Liver (tissue), 9 donors: ENCODE data around the gene BPTF. TPM values are rescaled to one million over a fixed set of nuclear protein-coding genes. Genes with fewer than 3 reads are reported as not detected.

Experiments
- DNase-seq: peaks from one replicate; pipeline ENCODE4 v3.0.0-alpha.2; 2017; ENCODE audit warnings: low spot score
- H3K27ac ChIP-seq, 2 donors: one replicate each; pipeline ENCODE4 v1.7.0; 2013; ENCODE audit warnings: inconsistent platforms in 2 of 2, low read length in 2 of 2, control low read depth in 1 of 2, low read depth in 1 of 2, mild to moderate bottlenecking in 1 of 2
- H3K27me3 ChIP-seq, 4 donors: one replicate each; pipeline versions ENCODE4 v1.6.1 to v1.7.0; 2013; ENCODE audit warnings: low read length in 3 of 4, inconsistent platforms in 1 of 4, mild to moderate bottlenecking in 1 of 4, moderate library complexity in 1 of 4; ENCODE audit not compliant: control insufficient read depth in 4 of 4, insufficient read depth in 4 of 4
- H3K36me3 ChIP-seq, 4 donors: one replicate each; pipeline versions ENCODE4 v1.6.1 to v1.7.0; 2013; ENCODE audit warnings: low read length in 3 of 4, mild to moderate bottlenecking in 3 of 4, low read depth in 1 of 4, moderate library complexity in 1 of 4; ENCODE audit not compliant: control insufficient read depth in 4 of 4, insufficient read depth in 3 of 4
- H3K4me1 ChIP-seq, 4 donors: one replicate each; pipeline versions ENCODE4 v1.6.1 to v1.7.0; 2013; ENCODE audit warnings: low read length in 3 of 4, mild to moderate bottlenecking in 3 of 4, moderate library complexity in 1 of 4; ENCODE audit not compliant: control insufficient read depth in 4 of 4, insufficient read depth in 4 of 4
- H3K4me3 ChIP-seq, 3 donors: one replicate each; pipeline versions ENCODE4 v1.6.1 to v1.7.0; 2013; ENCODE audit warnings: low read length in 3 of 3, control low read depth in 1 of 3, low read depth in 1 of 3, mild to moderate bottlenecking in 1 of 3
- H3K9ac ChIP-seq, 2 donors: one replicate each; pipeline ENCODE4 v1.7.0; 2013; ENCODE audit warnings: low read length in 2 of 2, mild to moderate bottlenecking in 2 of 2, moderate library complexity in 2 of 2, control low read depth in 1 of 2, low read depth in 1 of 2
- H3K9me3 ChIP-seq, 4 donors: one replicate each; pipeline versions ENCODE4 v1.6.1 to v1.7.0; 2013; ENCODE audit warnings: low read length in 3 of 4; ENCODE audit not compliant: control insufficient read depth in 4 of 4
- EGR1 ChIP-seq, 2 donors: IDR thresholded peaks; 2 replicates each; pipeline ENCODE4 v1.6.1; 2016 to 2018; ENCODE audit warnings: antibody characterized with exemption in 2 of 2, low read depth in 2 of 2
- FOXA2 ChIP-seq: IDR thresholded peaks from 2 replicates; pipeline ENCODE4 v1.6.1; 2016; ENCODE audit warnings: antibody characterized with exemption
- GABPA ChIP-seq, 2 donors: IDR thresholded peaks in 1 of 2; conservative IDR thresholded peaks in 1 of 2; 2 replicates each; pipeline ENCODE4 v1.6.1; 2016; ENCODE audit warnings: antibody characterized with exemption in 2 of 2, mild to moderate bottlenecking in 1 of 2, moderate library complexity in 1 of 2
- HNF4A ChIP-seq, 2 donors: conservative IDR thresholded peaks; 2 replicates each; pipeline ENCODE4 v1.6.1; 2016; ENCODE audit warnings: antibody characterized with exemption in 2 of 2, mild to moderate bottlenecking in 2 of 2
- HNF4G ChIP-seq: IDR thresholded peaks from 2 replicates; pipeline ENCODE4 v1.6.1; 2016; ENCODE audit warnings: antibody characterized with exemption
- JUND ChIP-seq, 2 donors: IDR thresholded peaks; 2 replicates each; pipeline ENCODE4 v1.6.1; 2016; ENCODE audit warnings: antibody characterized with exemption in 2 of 2
- NR2F2 ChIP-seq: IDR thresholded peaks from 2 replicates; pipeline ENCODE4 v1.6.1; 2016; ENCODE audit warnings: antibody characterized with exemption
- RAD21 ChIP-seq, 2 donors: IDR thresholded peaks; 2 replicates each; pipeline ENCODE4 v1.6.1; 2016; ENCODE audit warnings: antibody characterized with exemption in 2 of 2, mild to moderate bottlenecking in 2 of 2
- RXRA ChIP-seq, 2 donors: IDR thresholded peaks; 2 replicates each; pipeline ENCODE4 v1.6.1; 2017 to 2018; ENCODE audit warnings: antibody characterized with exemption in 2 of 2, mild to moderate bottlenecking in 1 of 2
- SP1 ChIP-seq: IDR thresholded peaks from 2 replicates; pipeline ENCODE4 v1.6.1; 2018; ENCODE audit warnings: antibody characterized with exemption, mild to moderate bottlenecking
- TAF1 ChIP-seq: conservative IDR thresholded peaks from 2 replicates; pipeline ENCODE4 v1.6.1; 2016; ENCODE audit warnings: antibody characterized with exemption, mild to moderate bottlenecking
- YY1 ChIP-seq: IDR thresholded peaks from 2 replicates; pipeline ENCODE4 v1.6.1; 2016; ENCODE audit warnings: antibody characterized with exemption, mild to moderate bottlenecking
- WGBS: extraction: QIAGEN DNeasy Blood & Tissue Kit; methylation state at CpG from one replicate; pipeline ENCODE4 v1.1.7; 2013; 5-methylcytosine and 5-hydroxymethylcytosine counted together
- polyA plus RNA-seq, 2 donors: library from polyadenylated mRNA; stranded (reverse) in 1 of 2; unstranded in 1 of 2; fragments of 200-250 nt in 1 of 2; fragments of >200 nt in 1 of 2; fragmentation: Nextera tagmentation in 1 of 2; extraction: Ambion mirVana in 1 of 2; gene quantifications; one replicate each; pipeline versions ENCODE4 v1.2.1 to v1.2.3, GENCODE V29; 2013 to 2015
- total RNA-seq, 2 donors: library from RNA; depleted of rRNA; stranded (reverse); fragments of >200 nt; gene quantifications; one replicate each; pipeline ENCODE4 v1.2.3, GENCODE V29; 2014
- TF ChIP-seq, protein P1 (sequence below): IDR thresholded peaks from 2 replicates; pipeline ENCODE4 v1.6.1; 2016; ENCODE audit warnings: antibody characterized with exemption
- TF ChIP-seq, protein P2 (sequence below): IDR thresholded peaks from 2 replicates; pipeline ENCODE4 v1.6.1; 2016; ENCODE audit warnings: antibody characterized with exemption
- TF ChIP-seq, protein P3 (sequence below): fragments of 150-350 bp; IDR thresholded peaks from 2 replicates; pipeline ENCODE4 v1.5.1; 2017; ENCODE audit warnings: improper control_type of control experiment, low read depth, low read length; ENCODE audit not compliant: missing input control
- TF ChIP-seq, protein P4 (sequence below): IDR thresholded peaks from 2 replicates; pipeline ENCODE4 v1.6.1; 2016; ENCODE audit warnings: antibody characterized with exemption
- TF ChIP-seq, protein P5 (sequence below): IDR thresholded peaks from 2 replicates; pipeline ENCODE4 v1.6.1; 2016; ENCODE audit warnings: antibody characterized with exemption, mild to moderate bottlenecking
- donor health status: healthy.
- donor health status: healthy.
- donor health status: healthy.
- donor health status: healthy.
- donor health status: healthy.

The BPTF gene, protein sequence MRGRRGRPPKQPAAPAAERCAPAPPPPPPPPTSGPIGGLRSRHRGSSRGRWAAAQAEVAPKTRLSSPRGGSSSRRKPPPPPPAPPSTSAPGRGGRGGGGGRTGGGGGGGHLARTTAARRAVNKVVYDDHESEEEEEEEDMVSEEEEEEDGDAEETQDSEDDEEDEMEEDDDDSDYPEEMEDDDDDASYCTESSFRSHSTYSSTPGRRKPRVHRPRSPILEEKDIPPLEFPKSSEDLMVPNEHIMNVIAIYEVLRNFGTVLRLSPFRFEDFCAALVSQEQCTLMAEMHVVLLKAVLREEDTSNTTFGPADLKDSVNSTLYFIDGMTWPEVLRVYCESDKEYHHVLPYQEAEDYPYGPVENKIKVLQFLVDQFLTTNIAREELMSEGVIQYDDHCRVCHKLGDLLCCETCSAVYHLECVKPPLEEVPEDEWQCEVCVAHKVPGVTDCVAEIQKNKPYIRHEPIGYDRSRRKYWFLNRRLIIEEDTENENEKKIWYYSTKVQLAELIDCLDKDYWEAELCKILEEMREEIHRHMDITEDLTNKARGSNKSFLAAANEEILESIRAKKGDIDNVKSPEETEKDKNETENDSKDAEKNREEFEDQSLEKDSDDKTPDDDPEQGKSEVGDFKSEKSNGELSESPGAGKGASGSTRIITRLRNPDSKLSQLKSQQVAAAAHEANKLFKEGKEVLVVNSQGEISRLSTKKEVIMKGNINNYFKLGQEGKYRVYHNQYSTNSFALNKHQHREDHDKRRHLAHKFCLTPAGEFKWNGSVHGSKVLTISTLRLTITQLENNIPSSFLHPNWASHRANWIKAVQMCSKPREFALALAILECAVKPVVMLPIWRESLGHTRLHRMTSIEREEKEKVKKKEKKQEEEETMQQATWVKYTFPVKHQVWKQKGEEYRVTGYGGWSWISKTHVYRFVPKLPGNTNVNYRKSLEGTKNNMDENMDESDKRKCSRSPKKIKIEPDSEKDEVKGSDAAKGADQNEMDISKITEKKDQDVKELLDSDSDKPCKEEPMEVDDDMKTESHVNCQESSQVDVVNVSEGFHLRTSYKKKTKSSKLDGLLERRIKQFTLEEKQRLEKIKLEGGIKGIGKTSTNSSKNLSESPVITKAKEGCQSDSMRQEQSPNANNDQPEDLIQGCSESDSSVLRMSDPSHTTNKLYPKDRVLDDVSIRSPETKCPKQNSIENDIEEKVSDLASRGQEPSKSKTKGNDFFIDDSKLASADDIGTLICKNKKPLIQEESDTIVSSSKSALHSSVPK (N-terminal part only)
- total RNA-seq: 10 to 100 TPM; 38.0 to 51.7 TPM
- 10 to 100 TPM in 1 of 2 donors, 1 to 10 TPM in 1; 8.1 to 20.9 TPM for polyA plus RNA-seq

DNA sequence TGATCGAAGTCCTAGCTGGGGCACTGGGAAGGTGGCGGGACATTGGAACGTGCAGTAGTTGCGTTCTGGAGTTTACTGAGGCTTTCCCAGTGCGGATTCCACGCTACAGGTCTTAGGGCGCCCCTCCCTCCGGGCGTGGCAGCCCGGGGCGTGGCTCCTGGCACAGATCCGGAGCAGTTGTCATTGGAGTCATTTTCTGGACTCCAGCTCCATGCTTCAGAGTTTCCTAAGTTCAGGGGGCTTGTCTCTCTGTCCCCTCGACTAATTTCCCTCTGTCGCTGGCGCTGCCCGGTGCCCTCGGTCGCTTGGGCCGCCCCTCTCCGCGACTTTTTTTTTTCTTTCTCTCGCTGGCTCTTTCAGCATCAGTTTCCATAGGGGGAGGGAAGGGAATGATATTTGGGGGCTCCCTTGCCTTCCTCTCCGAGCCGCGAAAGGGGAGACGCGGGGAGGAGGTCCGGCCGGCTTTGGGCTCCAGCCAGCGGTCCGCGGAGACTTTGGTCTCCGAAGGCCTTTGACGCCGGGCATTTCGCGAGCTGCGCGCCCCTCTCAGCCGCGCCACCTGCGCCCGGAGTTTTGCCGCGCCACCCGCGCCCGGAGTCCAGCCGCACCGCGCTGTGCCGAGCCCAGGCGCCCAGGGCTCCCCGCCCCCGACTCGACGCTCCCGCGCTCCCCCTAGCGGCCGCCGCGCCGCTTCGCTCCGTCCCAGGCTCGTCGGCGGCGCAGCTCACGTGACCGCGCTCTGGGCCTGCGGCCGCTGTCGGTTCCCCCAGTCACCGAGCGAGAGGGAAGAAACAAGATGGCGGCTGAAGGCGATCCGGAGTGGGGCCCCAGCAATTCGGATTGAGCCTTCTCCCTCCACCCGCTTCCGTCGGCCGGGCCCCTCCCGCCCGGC lies at the start of gene BPTF:
BPTF (plus strand) TSS at position 769 of the 892 bp plus-strand sequence. CDS start 222 bp downstream, outside the sequence.
- TF ChIP-seq, protein P1, sequence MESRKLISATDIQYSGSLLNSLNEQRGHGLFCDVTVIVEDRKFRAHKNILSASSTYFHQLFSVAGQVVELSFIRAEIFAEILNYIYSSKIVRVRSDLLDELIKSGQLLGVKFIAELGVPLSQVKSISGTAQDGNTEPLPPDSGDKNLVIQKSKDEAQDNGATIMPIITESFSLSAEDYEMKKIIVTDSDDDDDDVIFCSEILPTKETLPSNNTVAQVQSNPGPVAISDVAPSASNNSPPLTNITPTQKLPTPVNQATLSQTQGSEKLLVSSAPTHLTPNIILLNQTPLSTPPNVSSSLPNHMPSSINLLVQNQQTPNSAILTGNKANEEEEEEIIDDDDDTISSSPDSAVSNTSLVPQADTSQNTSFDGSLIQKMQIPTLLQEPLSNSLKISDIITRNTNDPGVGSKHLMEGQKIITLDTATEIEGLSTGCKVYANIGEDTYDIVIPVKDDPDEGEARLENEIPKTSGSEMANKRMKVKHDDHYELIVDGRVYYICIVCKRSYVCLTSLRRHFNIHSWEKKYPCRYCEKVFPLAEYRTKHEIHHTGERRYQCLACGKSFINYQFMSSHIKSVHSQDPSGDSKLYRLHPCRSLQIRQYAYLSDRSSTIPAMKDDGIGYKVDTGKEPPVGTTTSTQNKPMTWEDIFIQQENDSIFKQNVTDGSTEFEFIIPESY: no peak
- peak; percentile 95 for TF ChIP-seq YY1
- TF ChIP-seq JUND (IDR thresholded peaks at IDR 0.05): no peak
- TF ChIP-seq, protein P2, sequence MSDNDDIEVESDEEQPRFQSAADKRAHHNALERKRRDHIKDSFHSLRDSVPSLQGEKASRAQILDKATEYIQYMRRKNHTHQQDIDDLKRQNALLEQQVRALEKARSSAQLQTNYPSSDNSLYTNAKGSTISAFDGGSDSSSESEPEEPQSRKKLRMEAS: no peak
- TF ChIP-seq, protein P3, sequence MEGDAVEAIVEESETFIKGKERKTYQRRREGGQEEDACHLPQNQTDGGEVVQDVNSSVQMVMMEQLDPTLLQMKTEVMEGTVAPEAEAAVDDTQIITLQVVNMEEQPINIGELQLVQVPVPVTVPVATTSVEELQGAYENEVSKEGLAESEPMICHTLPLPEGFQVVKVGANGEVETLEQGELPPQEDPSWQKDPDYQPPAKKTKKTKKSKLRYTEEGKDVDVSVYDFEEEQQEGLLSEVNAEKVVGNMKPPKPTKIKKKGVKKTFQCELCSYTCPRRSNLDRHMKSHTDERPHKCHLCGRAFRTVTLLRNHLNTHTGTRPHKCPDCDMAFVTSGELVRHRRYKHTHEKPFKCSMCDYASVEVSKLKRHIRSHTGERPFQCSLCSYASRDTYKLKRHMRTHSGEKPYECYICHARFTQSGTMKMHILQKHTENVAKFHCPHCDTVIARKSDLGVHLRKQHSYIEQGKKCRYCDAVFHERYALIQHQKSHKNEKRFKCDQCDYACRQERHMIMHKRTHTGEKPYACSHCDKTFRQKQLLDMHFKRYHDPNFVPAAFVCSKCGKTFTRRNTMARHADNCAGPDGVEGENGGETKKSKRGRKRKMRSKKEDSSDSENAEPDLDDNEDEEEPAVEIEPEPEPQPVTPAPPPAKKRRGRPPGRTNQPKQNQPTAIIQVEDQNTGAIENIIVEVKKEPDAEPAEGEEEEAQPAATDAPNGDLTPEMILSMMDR: peak; percentile 96
- TF ChIP-seq RAD21 (IDR thresholded peaks at IDR 0.05): peak; percentile 43 to 61
- TF ChIP-seq NR2F2: no peak
- no peak for TF ChIP-seq EGR1 (IDR thresholded peaks at IDR 0.05; ENCODE audit: low read depth in 2 of 2)
- no peak for TF ChIP-seq SP1
- no peak for TF ChIP-seq HNF4G
- TF ChIP-seq FOXA2: no peak
- no peak for TF ChIP-seq HNF4A (conservative IDR thresholded peaks at IDR 0.05)
- TF ChIP-seq GABPA (IDR thresholded peaks at IDR 0.05 in 1 of 2, conservative IDR thresholded peaks at IDR 0.05 in 1 of 2): no peak
- TF ChIP-seq, protein P4, sequence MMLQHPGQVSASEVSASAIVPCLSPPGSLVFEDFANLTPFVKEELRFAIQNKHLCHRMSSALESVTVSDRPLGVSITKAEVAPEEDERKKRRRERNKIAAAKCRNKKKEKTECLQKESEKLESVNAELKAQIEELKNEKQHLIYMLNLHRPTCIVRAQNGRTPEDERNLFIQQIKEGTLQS: no peak
- TF ChIP-seq, protein P5, sequence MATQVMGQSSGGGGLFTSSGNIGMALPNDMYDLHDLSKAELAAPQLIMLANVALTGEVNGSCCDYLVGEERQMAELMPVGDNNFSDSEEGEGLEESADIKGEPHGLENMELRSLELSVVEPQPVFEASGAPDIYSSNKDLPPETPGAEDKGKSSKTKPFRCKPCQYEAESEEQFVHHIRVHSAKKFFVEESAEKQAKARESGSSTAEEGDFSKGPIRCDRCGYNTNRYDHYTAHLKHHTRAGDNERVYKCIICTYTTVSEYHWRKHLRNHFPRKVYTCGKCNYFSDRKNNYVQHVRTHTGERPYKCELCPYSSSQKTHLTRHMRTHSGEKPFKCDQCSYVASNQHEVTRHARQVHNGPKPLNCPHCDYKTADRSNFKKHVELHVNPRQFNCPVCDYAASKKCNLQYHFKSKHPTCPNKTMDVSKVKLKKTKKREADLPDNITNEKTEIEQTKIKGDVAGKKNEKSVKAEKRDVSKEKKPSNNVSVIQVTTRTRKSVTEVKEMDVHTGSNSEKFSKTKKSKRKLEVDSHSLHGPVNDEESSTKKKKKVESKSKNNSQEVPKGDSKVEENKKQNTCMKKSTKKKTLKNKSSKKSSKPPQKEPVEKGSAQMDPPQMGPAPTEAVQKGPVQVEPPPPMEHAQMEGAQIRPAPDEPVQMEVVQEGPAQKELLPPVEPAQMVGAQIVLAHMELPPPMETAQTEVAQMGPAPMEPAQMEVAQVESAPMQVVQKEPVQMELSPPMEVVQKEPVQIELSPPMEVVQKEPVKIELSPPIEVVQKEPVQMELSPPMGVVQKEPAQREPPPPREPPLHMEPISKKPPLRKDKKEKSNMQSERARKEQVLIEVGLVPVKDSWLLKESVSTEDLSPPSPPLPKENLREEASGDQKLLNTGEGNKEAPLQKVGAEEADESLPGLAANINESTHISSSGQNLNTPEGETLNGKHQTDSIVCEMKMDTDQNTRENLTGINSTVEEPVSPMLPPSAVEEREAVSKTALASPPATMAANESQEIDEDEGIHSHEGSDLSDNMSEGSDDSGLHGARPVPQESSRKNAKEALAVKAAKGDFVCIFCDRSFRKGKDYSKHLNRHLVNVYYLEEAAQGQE: no peak
- TF ChIP-seq RXRA (IDR thresholded peaks at IDR 0.05): no peak
- peak; percentile 26 for TF ChIP-seq TAF1
- Histone ChIP-seq H3K27me3 (no peaks in the 10 kb centered on the region), H3K36me3 (no peaks in the 10 kb centered on the region), H3K27ac (peak within 1 kb of the TSS; percentile 67 to 75), H3K9ac (peak within 1 kb of the TSS; percentile 71 to 84), H3K4me3 (peak within 1 kb of the TSS; percentile 95 to 99 (median 95)), H3K9me3 (no peaks in the 10 kb centered on the region), H3K4me1 (peaks cover 1 to 14% (median 12%) of the 10 kb centered on the region in 4 donors)
- DNase-seq: peak; percentile 94
- under 1% methylated on average over 88 of the region's 88 CpGs for WGBS
